Skin epidermis (tissue), 12 donors: ENCODE measurements around the gene YJU2.
A peak's percentile ranks its signal among the peaks of the same experiment; 100 is the strongest.
"Not testable (repeated sequence)": the region's sequence is repeated elsewhere in the genome, so short reads cannot be mapped to it uniquely, and the experiment has no call there.

ENCODE experiments used
- H3K27ac ChIP-seq, 21 experiments: fragments of 200-600 bp; sonication (generic) in 11 of 21; one replicate each; pipeline ENCODE4 v1.5.0; 2020; ENCODE audit warnings: mild to moderate bottlenecking in 3 of 21, inconsistent platforms in 2 of 21, moderate library complexity in 2 of 21
- H3K4me3 ChIP-seq, 7 experiments: fragments of 200-600 bp; sonication (generic) in 2 of 7; one replicate each; pipeline ENCODE4 v1.5.0; 2020; ENCODE audit warnings: inconsistent platforms in 2 of 7, mild to moderate bottlenecking in 2 of 7, moderate library complexity in 1 of 7

YJU2 gene

GRCh38 chr19:4246767-4247593 lies at the start of gene YJU2:
Gene YJU2, plus strand, starts transcription at chr19:4247080. Its CDS starts 67 bp downstream, at chr19:4247147.
- H3K4me3 ChIP-seq, result peak within 1 kb of the TSS; percentile 42 to 77 (median 57)
- H3K27ac ChIP-seq, result peak within 1 kb of the TSS; percentile 80 to 99 (median 97)

- Histone ChIP-seq H3K27ac (no peak overlapping the region), H3K4me3 (no peak overlapping the region)
These were observed 49.7 kb upstream of the YJU2 start for GRCh38 chr19:4197228-4197624.

- Histone ChIP-seq H3K4me3 (no peak overlapping the region), H3K27ac (no peak overlapping the region)
These were observed 49.0 kb upstream of the YJU2 start for GRCh38 chr19:4197625-4198466.

GRCh38 chr19:4198467-4199126 lies 48.3 kb upstream of the YJU2 start:
- no peak overlapping the region for H3K27ac ChIP-seq
- H3K4me3 ChIP-seq, result no peak overlapping the region

GRCh38 chr19:4199699-4200293 lies 47.1 kb upstream of the YJU2 start:
- Histone ChIP-seq H3K27ac (no peak overlapping the region), H3K4me3 (no peak overlapping the region)

DNA sequence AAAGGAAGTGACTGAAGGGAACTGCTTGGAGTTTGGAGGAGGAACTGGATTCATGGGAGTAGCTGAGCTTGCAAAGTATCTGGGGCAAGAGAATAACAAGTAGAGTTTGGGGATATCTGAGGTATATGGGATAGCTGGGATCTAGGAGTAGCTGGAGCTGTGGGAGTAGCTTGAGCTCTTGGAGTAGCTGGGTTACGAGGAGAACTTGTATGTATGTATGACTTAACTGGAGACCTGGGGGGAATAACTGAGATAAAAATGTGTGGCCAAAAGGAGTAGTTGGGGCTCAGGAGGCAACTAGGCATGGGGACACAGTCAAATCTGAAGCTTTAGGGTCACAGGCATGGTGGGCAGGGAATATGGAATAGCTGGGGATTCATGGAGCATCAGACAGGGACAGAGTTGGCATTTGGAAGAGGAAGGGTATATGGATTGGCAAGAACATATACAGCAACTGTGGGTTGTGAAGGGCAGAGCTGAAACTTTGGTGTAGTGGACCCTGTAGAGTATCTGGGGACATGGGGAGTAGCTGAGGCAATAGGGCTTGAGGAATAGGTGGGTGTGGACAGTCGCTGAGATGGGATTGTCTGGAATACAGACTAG lies 45.8 kb upstream of the YJU2 start:
- Histone ChIP-seq H3K27ac (no peak overlapping the region), H3K4me3 (no peak overlapping the region)

DNA sequence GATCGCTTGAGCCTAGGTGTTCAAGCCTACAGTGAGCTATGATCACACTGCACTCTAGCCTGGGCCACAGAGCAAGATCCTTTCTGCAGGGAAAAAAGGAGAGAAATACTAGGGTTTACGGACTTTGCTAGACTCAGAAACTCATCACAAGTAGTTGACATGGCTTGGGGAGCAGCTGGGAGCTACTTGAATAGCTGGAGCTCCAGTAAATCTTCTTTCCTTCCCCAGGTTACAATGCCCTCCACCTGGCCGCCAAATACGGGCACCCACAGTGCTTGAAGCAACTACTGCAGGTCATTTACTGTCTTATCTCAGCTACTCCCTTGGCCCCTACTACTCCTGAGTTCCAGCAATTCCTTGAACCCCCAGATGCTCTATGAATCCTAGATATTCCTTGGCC lies 45.1 kb upstream of the YJU2 start:
- Histone ChIP-seq H3K27ac (no peak overlapping the region), H3K4me3 (no peak overlapping the region)

- no peak overlapping the region for H3K4me3 ChIP-seq
- H3K27ac ChIP-seq, result no peak overlapping the region
These were observed 39.9 kb upstream of the YJU2 start for GRCh38 chr19:4206818-4207484.

- Histone ChIP-seq H3K4me3 (no peak overlapping the region), H3K27ac (no peak overlapping the region)
These were observed 38.3 kb upstream of the YJU2 start for GRCh38 chr19:4208385-4209094.

GRCh38 chr19:4210166-4210731 lies 36.6 kb upstream of the YJU2 start:
- Histone ChIP-seq H3K27ac (no peak overlapping the region), H3K4me3 (no peak overlapping the region)

- no peak overlapping the region for H3K4me3 ChIP-seq
These were observed 33.8 kb upstream of the YJU2 start for GRCh38 chr19:4213116-4213515.

GRCh38 chr19:4215807-4216206 lies 31.1 kb upstream of the YJU2 start:
- Histone ChIP-seq H3K4me3 (no peak overlapping the region), H3K27ac (no peak overlapping the region)

More at GRCh38 chr19:4213116-4213515, 33.8 kb upstream of the YJU2 start:
- no peak overlapping the region for H3K27ac ChIP-seq

DNA sequence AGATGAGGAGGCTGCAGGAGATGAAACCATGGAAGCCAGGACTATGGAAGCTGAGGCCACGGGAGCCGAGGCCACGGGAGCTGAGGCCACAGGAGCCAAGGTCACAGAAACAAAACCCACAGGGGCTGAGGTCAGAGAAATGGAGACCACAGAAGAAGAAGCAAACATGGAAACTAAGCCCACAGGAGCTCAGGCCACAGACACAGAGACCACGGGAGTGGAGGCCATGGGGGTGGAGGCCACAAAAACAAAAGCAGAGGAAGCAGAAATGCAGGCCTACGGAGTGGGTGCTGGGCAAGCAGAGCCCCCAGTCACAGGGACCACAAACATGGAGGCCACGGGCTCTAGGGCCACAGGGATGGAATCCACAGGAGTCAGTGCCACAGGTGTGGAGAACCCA lies 30.0 kb upstream of the YJU2 start:
- no peak overlapping the region for H3K4me3 ChIP-seq
- no peak overlapping the region for H3K27ac ChIP-seq

DNA sequence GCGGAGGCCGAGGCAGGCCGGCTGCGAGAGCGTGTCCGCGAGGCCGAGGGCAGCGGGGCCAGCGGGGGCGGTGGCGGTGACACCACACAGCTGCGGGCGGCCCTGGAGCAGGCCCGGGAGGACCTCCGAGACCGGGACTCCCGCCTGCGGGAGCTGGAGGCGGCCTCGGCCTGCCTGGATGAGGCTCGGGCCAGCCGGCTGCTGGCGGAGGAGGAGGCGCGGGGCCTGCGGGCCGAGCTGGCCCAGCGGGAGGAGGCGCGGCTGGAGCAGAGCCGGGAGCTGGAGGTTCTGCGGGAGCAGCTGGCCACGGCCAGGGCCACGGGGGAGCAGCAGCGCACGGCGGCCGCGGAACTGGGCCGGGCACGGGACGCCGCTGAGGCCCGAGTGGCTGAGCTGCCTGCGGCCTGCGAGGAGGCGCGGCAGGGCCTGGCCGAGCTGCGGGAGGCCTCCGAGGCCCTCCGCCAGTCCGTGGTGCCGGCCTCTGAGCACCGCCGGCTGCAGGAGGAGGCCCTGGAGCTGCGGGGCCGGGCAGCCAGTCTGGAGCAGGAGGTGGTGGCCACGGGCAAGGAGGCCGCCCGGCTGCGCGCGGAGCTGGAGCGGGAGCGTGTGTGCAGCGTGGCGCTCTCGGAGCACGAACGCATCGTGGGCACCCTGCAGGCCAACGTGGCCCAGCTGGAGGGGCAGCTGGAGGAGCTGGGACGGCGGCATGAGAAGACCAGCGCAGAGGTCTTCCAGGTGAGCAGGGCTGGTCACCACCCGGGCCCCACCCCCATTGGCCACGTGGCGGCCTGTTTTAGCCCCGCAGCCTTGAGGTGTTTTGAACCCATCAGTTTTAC lies 29.2 kb upstream of the YJU2 start:
- no peak overlapping the region for H3K27ac ChIP-seq
- H3K4me3 ChIP-seq, result no peak overlapping the region

DNA sequence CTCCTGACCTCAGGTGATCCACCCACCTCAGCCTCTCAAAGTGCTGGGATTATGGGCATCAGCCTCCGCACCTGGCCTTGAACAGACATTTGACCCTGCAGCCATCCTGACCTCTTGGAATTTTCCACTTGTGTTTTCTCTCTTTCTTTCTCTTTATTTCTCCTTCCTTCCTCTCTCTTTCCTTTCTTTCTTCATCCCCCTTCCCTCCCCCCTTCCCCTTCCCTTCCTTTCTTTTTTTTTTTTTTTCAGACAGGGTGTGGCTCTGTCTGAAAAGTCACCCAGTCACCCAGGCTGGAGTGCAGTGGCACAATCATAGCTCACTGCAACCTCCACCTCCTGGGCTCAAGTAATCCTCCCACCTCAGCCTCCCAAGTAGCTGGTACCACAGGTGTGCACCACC lies 28.4 kb upstream of the YJU2 start:
- not testable (repeated sequence) for H3K4me3 ChIP-seq, H3K27ac ChIP-seq

DNA sequence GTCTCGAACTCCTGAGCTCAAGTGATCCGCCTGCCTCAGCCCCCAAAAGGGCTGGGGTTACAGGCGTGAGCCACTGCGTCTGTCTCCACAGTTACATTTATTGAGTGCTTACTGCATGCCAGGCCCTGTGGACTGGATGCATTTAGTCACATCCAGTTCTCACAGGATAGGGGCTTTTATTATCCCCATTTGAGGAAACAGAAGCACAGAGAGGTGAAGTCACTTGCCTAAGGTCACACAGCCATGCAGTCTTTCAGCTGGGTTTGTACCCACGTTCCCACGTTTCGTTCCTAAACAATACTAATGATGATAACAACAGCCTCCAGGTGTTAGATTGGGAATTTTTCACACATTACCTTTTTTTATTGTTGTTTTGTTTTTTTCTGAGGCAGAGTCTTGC lies 26.7 kb upstream of the YJU2 start:
- no peak overlapping the region for H3K27ac ChIP-seq

GRCh38 chr19:4224470-4224869 lies 22.4 kb upstream of the YJU2 start:
- Histone ChIP-seq H3K4me3 (no peak overlapping the region), H3K27ac (no peak overlapping the region)

More for the DNA sequence above, 26.7 kb upstream of the YJU2 start:
- H3K4me3 ChIP-seq, result no peak overlapping the region
